Measurements from ENCODE around the gene ZNF428.

The ZNF428 gene

DNA sequence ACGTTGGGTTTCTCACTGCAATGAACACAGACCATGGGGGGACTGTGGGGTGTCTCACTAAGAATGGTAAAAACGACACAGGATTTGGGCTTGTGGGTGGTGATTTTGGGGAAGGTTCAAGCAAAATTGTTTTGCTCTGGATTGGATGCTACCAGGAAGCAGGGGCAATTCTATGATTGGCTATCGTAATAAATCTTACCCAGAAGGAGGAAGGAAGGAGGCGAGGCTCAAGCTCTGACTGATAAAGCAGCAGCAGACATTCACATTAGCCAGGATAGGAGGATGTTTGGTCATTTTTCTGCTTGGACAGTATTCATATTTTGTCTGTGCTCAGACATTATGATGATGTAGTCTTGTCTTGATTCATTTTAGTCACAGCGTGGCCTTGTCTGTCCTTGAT is 21.6 kb downstream of the ZNF428 start:
- H3K4me3 ChIP-seq (ENCODE audit: low read depth, low read length): no peak overlapping the region
- no peak for DNase-seq (ENCODE audit: low read depth)
- TF ChIP-seq CTCF (conservative IDR thresholded peaks at IDR 0.05; ENCODE audit: low read depth, low read length): no peak

- TF ChIP-seq CTCF (conservative IDR thresholded peaks at IDR 0.05; ENCODE audit: low read depth, low read length): no peak
- H3K4me3 ChIP-seq (ENCODE audit: low read depth, low read length): peak overlapping the region; percentile 76
- DNase-seq (ENCODE audit: low read depth): peak; percentile 13
Measured at GRCh38 chr19:43596842-43597461, 22.5 kb downstream of the ZNF428 start.

GRCh38 chr19:43595999-43596841 is 23.2 kb downstream of the ZNF428 start, which contains the start of the genes IRGQ and ZNF576:
IRGQ (minus strand) TSS chr19:43596134; CDS start chr19:43595338, 796 bp downstream.
ZNF576 (plus strand) TSS chr19:43596595; CDS start chr19:43597109, 514 bp downstream.
- DNase-seq (ENCODE audit: low read depth): peak; percentile 100
- peak; percentile 23 for TF ChIP-seq CTCF (conservative IDR thresholded peaks at IDR 0.05; ENCODE audit: low read depth, low read length)
- H3K4me3 ChIP-seq (ENCODE audit: low read depth, low read length): peak within 1 kb of the TSS; percentile 85

DNA sequence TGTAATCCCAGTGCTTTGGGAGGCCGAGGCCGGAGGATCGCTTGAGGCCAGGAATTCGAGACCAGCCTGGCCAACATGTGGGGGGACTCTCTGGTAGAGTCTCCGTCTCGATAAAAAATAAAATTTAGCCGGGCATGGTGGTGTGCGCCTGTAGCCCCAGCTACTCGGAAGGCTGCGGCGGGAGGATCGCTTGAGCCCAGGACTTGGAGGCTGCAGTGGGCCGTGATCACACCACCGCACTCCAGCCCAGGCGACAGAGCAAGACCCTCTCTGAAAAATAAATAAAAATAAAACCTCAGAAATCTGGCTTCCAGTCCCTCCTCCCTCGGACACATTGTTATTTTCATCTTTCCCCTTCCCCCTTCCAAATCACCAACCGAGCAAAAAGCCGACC is 23.8 kb downstream of the ZNF428 start:
- no peak for TF ChIP-seq CTCF (conservative IDR thresholded peaks at IDR 0.05; ENCODE audit: low read depth, low read length)
- H3K4me3 ChIP-seq (ENCODE audit: low read depth, low read length): peak overlapping the region; percentile 85
- no peak for DNase-seq (ENCODE audit: low read depth)

DNA sequence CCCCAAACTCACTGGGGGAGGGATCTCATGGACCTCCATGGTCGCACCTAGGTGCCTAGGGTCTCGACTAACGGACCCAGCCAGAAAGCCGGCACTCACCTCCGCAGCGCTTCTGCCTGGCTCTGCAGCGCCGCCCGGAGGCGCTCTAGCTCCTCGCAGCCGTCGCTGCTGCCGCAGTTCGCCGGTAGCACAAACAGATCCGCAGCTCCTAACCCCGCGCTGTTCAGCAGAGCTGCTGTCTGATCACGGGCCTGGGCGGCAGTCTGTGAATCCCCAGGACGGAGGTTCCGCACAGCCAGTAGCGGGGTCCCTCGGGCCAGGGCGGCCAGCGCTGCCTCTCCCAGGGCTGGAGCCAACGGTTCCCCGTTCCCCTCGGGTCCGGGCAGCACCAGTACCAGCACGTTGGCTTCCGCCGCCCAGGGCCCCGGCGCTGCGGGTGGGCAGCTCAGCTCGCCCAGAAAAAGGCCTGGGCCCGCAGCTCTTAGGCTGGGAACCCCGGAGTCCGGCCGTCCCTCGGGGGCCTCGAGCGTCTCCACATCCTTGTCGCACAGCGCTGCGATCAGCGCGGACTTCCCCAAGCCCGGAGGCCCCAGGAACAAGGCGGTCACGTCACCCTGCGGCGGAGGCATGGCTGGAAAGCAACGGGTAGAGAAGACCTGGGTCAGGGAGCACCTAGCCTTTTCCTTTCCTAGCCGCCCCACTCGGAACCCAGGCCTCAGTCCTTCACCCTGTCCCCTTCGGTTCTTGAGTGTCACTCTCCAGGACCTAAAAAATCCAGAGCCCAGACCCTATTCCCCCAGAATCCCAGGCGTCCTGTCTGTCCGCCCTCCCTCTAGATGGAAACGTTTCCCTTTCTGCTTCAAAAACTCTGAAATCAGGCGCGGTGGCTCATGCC is 24.5 kb downstream of the ZNF428 start:
- peak; percentile 97 for TF ChIP-seq CTCF (conservative IDR thresholded peaks at IDR 0.05; ENCODE audit: low read depth, low read length)
- DNase-seq (ENCODE audit: low read depth): peak; percentile 86
- H3K4me3 ChIP-seq (ENCODE audit: low read depth, low read length): peak overlapping the region; percentile 85

DNA sequence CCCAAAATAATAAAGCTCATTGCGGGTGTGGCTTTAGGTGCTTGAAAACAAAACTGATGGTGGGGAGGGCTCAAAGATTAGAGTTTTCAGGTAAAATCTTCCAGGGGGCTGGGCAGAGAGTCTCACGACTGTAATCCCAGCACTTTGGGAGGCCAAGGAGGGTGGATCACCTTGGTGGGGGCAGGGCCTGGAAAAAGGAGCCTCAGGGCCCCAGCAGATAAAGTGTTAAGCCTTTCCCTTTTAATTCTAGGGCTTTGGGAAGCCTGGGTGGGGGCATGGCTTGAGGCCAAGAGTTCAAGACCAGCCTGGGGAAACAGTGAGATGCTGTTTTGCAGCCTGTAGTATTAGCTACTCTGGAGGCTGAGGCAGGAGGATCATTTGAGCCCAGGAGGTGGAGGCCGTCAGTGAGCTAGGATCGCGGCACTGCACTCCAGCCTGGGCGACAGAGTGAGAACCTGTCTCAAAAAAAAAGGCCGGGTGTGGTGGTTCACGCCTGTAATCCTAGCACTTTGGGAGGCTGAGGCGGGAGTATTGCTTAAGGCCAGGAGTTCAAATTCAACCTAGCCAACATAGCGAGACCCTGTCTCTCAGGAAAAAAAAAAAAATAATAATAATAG is 25.2 kb downstream of the ZNF428 start:
- TF ChIP-seq CTCF (conservative IDR thresholded peaks at IDR 0.05; ENCODE audit: low read depth, low read length): no peak
- DNase-seq (ENCODE audit: low read depth): no peak
- H3K4me3 ChIP-seq (ENCODE audit: low read depth, low read length): peak overlapping the region; percentile 85

Measured in choroid plexus epithelial cell (primary cell).